PC-9 (cell line): ENCODE measurements around the gene PTPRG.

Experiments used
- CTCF ChIP-seq: fragments of 200-600 bp; sonication (generic); conservative IDR thresholded peaks from 2 replicates; pipeline ENCODE4 v1.6.1; 2017; ENCODE audit warnings: mixed run types, antibody characterized with exemption, mild to moderate bottlenecking, moderate library complexity
- EZH2 ChIP-seq: fragments of 200-600 bp; sonication (generic); IDR thresholded peaks from 2 replicates; pipeline ENCODE4 v1.8.0; 2017; ENCODE audit warnings: antibody characterized with exemption, low read depth

GRCh38 chr3:62319570-62320243 lies 758.3 kb downstream of the PTPRG start:
- TF ChIP-seq EZH2 = no peak
- no peak for TF ChIP-seq CTCF
